DND-41 (cell line): ENCODE results near the gene GMPR.

Source experiments
- ATAC-seq: fragments of 200-7000 bp; cut with Tn5 transposase; 3 replicates; pipeline ENCODE4 v1.9.1; 2021; ENCODE audit warnings: low read depth; ENCODE audit not compliant: insufficient read depth
- DNase-seq: peaks from one replicate; pipeline ENCODE4 v3.0.0-alpha.2; 2020
- H2AFZ ChIP-seq: 2 replicates; pipeline ENCODE4 v1.6.0; 2012; ENCODE audit warnings: low read depth, low read length
- H3K27ac ChIP-seq: 2 replicates; pipeline ENCODE4 v1.5.1; 2012; ENCODE audit warnings: low read length, inconsistent platforms
- H3K27me3 ChIP-seq: fragments of 200-600 bp; sonication (generic); 2 replicates; pipeline ENCODE4 v1.6.0; 2012; ENCODE audit warnings: low read length, mild to moderate bottlenecking, inconsistent platforms; ENCODE audit not compliant: insufficient read depth, poor library complexity
- H3K36me3 ChIP-seq: 2 replicates; pipeline ENCODE4 v1.5.1; 2012; ENCODE audit warnings: low read length, inconsistent platforms; ENCODE audit not compliant: insufficient read depth
- H3K4me1 ChIP-seq: 2 replicates; pipeline ENCODE4 v1.5.1; 2012; ENCODE audit warnings: mild to moderate bottlenecking, low read length; ENCODE audit not compliant: insufficient read depth
- H3K4me2 ChIP-seq: 2 replicates; pipeline ENCODE4 v1.6.0; 2012; ENCODE audit warnings: mild to moderate bottlenecking, moderate library complexity, low read length, inconsistent platforms; ENCODE audit not compliant: insufficient read depth
- H3K4me3 ChIP-seq, 2 experiments: fragments of 200-600 bp in 1 of 2; shearing (Covaris generic) in 1 of 2; 2 replicates each; pipeline ENCODE4 v1.5.1; 2012 to 2016; ENCODE audit warnings: inconsistent platforms in 2 of 2, low read length in 2 of 2, mild to moderate bottlenecking in 2 of 2, low read depth in 1 of 2, moderate library complexity in 1 of 2
- H3K79me2 ChIP-seq: 2 replicates; pipeline ENCODE4 v1.6.0; 2012; ENCODE audit warnings: low read length, inconsistent platforms; ENCODE audit not compliant: insufficient read depth
- H3K9ac ChIP-seq: 2 replicates; pipeline ENCODE4 v1.6.0; 2012; ENCODE audit warnings: low read depth, mild to moderate bottlenecking, inconsistent platforms, low read length, moderate library complexity
- H3K9me3 ChIP-seq: 2 replicates; pipeline ENCODE4 v1.5.1; 2012; ENCODE audit warnings: low read length, moderate library complexity, mild to moderate bottlenecking, inconsistent platforms; ENCODE audit not compliant: insufficient read depth, severe bottlenecking
- H4K20me1 ChIP-seq: 2 replicates; pipeline ENCODE4 v1.6.0; 2012; ENCODE audit warnings: low read length; ENCODE audit not compliant: insufficient read depth
- EZH2 ChIP-seq: IDR thresholded peaks from 3 replicates; pipeline ENCODE4 v1.6.1; 2012; ENCODE audit warnings: borderline replicate concordance, low read depth, mild to moderate bottlenecking, moderate library complexity, low read length, inconsistent platforms; ENCODE audit not compliant: severe bottlenecking
- TF ChIP-seq, protein P1 (sequence below): IDR thresholded peaks from 2 replicates; pipeline ENCODE4 v1.5.1; 2012; ENCODE audit warnings: borderline replicate concordance, low read length, moderate library complexity, mild to moderate bottlenecking; ENCODE audit not compliant: poor library complexity, severe bottlenecking; ENCODE audit errors: extremely low read depth

GMPR gene

GRCh38 chr6:16305788-16306187 is 67.4 kb downstream of the GMPR start:
- no peak for DNase-seq
- Histone ChIP-seq H2AFZ (no peak overlapping the region), H3K4me3 (no peak overlapping the region), H3K27me3 (no peaks in the 10 kb centered on the region), H3K9me3 (no peaks in the 10 kb centered on the region), H3K4me1 (no peaks in the 10 kb centered on the region), H3K4me2 (no peak overlapping the region), H3K36me3 (no peaks in the 10 kb centered on the region), H3K79me2 (no peaks in the 10 kb centered on the region), H3K27ac (no peak overlapping the region), H4K20me1 (no peaks in the 10 kb centered on the region), H3K9ac (no peak overlapping the region)
- TF ChIP-seq, protein P1, sequence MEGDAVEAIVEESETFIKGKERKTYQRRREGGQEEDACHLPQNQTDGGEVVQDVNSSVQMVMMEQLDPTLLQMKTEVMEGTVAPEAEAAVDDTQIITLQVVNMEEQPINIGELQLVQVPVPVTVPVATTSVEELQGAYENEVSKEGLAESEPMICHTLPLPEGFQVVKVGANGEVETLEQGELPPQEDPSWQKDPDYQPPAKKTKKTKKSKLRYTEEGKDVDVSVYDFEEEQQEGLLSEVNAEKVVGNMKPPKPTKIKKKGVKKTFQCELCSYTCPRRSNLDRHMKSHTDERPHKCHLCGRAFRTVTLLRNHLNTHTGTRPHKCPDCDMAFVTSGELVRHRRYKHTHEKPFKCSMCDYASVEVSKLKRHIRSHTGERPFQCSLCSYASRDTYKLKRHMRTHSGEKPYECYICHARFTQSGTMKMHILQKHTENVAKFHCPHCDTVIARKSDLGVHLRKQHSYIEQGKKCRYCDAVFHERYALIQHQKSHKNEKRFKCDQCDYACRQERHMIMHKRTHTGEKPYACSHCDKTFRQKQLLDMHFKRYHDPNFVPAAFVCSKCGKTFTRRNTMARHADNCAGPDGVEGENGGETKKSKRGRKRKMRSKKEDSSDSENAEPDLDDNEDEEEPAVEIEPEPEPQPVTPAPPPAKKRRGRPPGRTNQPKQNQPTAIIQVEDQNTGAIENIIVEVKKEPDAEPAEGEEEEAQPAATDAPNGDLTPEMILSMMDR = no peak
- no peak for TF ChIP-seq EZH2
- ATAC-seq = no peak

- H3K4me2 ChIP-seq = no peak overlapping the region
- DNase-seq = no peak
- no peak overlapping the region for H2AFZ ChIP-seq
- H3K4me3 ChIP-seq = no peak overlapping the region
- H3K9me3 ChIP-seq = no peaks in the 10 kb centered on the region
- H3K36me3 ChIP-seq = no peaks in the 10 kb centered on the region
- H3K79me2 ChIP-seq = no peaks in the 10 kb centered on the region
- no peaks in the 10 kb centered on the region for H4K20me1 ChIP-seq
- no peaks in the 10 kb centered on the region for H3K4me1 ChIP-seq
- no peak overlapping the region for H3K9ac ChIP-seq
- ATAC-seq = no peak
- TF ChIP-seq, protein P1 = no peak
- TF ChIP-seq EZH2 = no peak
- no peaks in the 10 kb centered on the region for H3K27me3 ChIP-seq
- H3K27ac ChIP-seq = no peak overlapping the region
Measured at GRCh38 chr6:16306334-16306733, 67.9 kb downstream of the GMPR start.

GRCh38 chr6:16311763-16312162 is 73.4 kb downstream of the GMPR start:
- H3K79me2 ChIP-seq = no peaks in the 10 kb centered on the region
- H3K4me1 ChIP-seq = no peaks in the 10 kb centered on the region
- no peaks in the 10 kb centered on the region for H4K20me1 ChIP-seq
- H3K27ac ChIP-seq = no peak overlapping the region
- ATAC-seq (no peak), DNase-seq (no peak)
- H3K36me3 ChIP-seq = no peaks in the 10 kb centered on the region
- H3K9ac ChIP-seq = no peak overlapping the region
- TF ChIP-seq, protein P1 = no peak
- TF ChIP-seq EZH2 = no peak
- no peaks in the 10 kb centered on the region for H3K9me3 ChIP-seq
- no peak overlapping the region for H3K4me3 ChIP-seq
- no peak overlapping the region for H2AFZ ChIP-seq
- no peaks in the 10 kb centered on the region for H3K27me3 ChIP-seq
- no peak overlapping the region for H3K4me2 ChIP-seq

- DNase-seq (no peak), ATAC-seq (no peak)
- Histone ChIP-seq H3K27ac (no peak overlapping the region), H3K27me3 (no peaks in the 10 kb centered on the region), H3K4me1 (peaks cover 3% of the 10 kb centered on the region), H3K4me2 (no peak overlapping the region), H3K9me3 (no peaks in the 10 kb centered on the region), H3K4me3 (no peak overlapping the region), H3K9ac (no peak overlapping the region), H4K20me1 (no peaks in the 10 kb centered on the region), H3K36me3 (no peaks in the 10 kb centered on the region), H2AFZ (no peak overlapping the region), H3K79me2 (no peaks in the 10 kb centered on the region)
- no peak for TF ChIP-seq EZH2
- TF ChIP-seq, protein P1 = no peak
Measured at GRCh38 chr6:16313732-16314131, 75.3 kb downstream of the GMPR start.
